Bone marrow (tissue), 2 donors: ENCODE data around the gene INTS13.
"Not testable (repeated sequence)": the region's sequence is repeated elsewhere in the genome, so short reads cannot be mapped to it uniquely, and the experiment has no call there.

ENCODE experiments used
- DNase-seq, 2 donors: peaks; one replicate each; lab custom pipeline; 2025; lab: John Stamatoyannopoulos, UW

The INTS13 gene

GRCh38 chr12:26936559-26937442, 980 bp downstream of the INTS13 start:
- DNase-seq, result peak in 1 of 2 donors; percentile 36

GRCh38 chr12:26935636-26936378, 2.0 kb downstream of the INTS13 start:
- DNase-seq, result no peak

GRCh38 chr12:26929590-26929989, 8.2 kb downstream of the INTS13 start:
- no peak for DNase-seq

- no peak for DNase-seq
These were observed 9.1 kb downstream of the INTS13 start for GRCh38 chr12:26928661-26929060.

GRCh38 chr12:26921886-26922285, 15.9 kb downstream of the INTS13 start:
- DNase-seq, result no peak

- DNase-seq, result no peak
These were observed 18.6 kb downstream of the INTS13 start for GRCh38 chr12:26919216-26919555.

- DNase-seq, result no peak
These were observed 19.2 kb downstream of the INTS13 start for GRCh38 chr12:26918321-26919215.

- no peak for DNase-seq
These were observed 31.1 kb downstream of the INTS13 start for GRCh38 chr12:26906704-26907103.

- DNase-seq, result no peak
These were observed 31.8 kb downstream of the INTS13 start for GRCh38 chr12:26906024-26906423.

GRCh38 chr12:26903396-26903795, 34.4 kb downstream of the INTS13 start:
- not testable (repeated sequence) for DNase-seq

- DNase-seq, result no peak
These were observed 40.9 kb downstream of the INTS13 start for GRCh38 chr12:26896913-26897312.

GRCh38 chr12:26895672-26896071, 42.1 kb downstream of the INTS13 start:
- no peak for DNase-seq

- no peak for DNase-seq
These were observed 46.1 kb downstream of the INTS13 start for GRCh38 chr12:26891704-26892103.

- DNase-seq, result no peak
These were observed 47.0 kb downstream of the INTS13 start for GRCh38 chr12:26890784-26891183.

- peak; percentile 28 to 87 for DNase-seq
These were observed 52.8 kb downstream of the INTS13 start for GRCh38 chr12:26884765-26885576.

GRCh38 chr12:26880625-26881024, 57.2 kb downstream of the INTS13 start:
- no peak for DNase-seq

- peak in 1 of 2 donors; percentile 24 for DNase-seq
These were observed 59.1 kb downstream of the INTS13 start for GRCh38 chr12:26878661-26879119.

GRCh38 chr12:26874501-26875296, 63.1 kb downstream of the INTS13 start:
- DNase-seq, result no peak

- DNase-seq, result no peak
These were observed 65.2 kb downstream of the INTS13 start for GRCh38 chr12:26872625-26873024.

GRCh38 chr12:26871985-26872384, 65.8 kb downstream of the INTS13 start:
- DNase-seq, result no peak
